Osteoblast (primary cell): ENCODE data around the gene BCL2L11. TPM values are rescaled to one million over a fixed set of nuclear protein-coding genes. Genes with fewer than 3 reads are reported as not detected.
"Not testable (repeated sequence)": the region's sequence is repeated elsewhere in the genome, so short reads cannot be mapped to it uniquely, and the experiment has no call there.

Experiments used
- DNase-seq: peaks from one replicate; pipeline ENCODE4 v3.0.0; 2011; ENCODE audit warnings: low spot score, mixed read lengths; ENCODE audit not compliant: insufficient read length; ENCODE audit errors: missing footprints
- H2AFZ ChIP-seq: 2 replicates; pipeline ENCODE4 v1.6.0; 2011; ENCODE audit warnings: mild to moderate bottlenecking, low read length
- H3K27ac ChIP-seq: 2 replicates; pipeline ENCODE4 v1.5.1; 2011; ENCODE audit warnings: mild to moderate bottlenecking, low read depth, low read length, moderate library complexity
- H3K27me3 ChIP-seq: 2 replicates; pipeline ENCODE4 v1.6.0; 2012; ENCODE audit warnings: mild to moderate bottlenecking, control low read depth, inconsistent platforms, low read length, moderate library complexity; ENCODE audit not compliant: insufficient read depth
- H3K36me3 ChIP-seq: 2 replicates; pipeline ENCODE4 v1.5.1; 2011; ENCODE audit warnings: mild to moderate bottlenecking, low read length, control low read depth, moderate library complexity; ENCODE audit not compliant: insufficient read depth
- H3K4me1 ChIP-seq: 2 replicates; pipeline ENCODE4 v1.5.1; 2011; ENCODE audit warnings: mild to moderate bottlenecking, low read length, control low read depth, moderate library complexity; ENCODE audit not compliant: insufficient read depth
- H3K4me2 ChIP-seq: 2 replicates; pipeline ENCODE4 v1.6.0; 2011; ENCODE audit warnings: mild to moderate bottlenecking, low read length; ENCODE audit not compliant: insufficient read depth
- H3K4me3 ChIP-seq: fragments of 200-600 bp; sonication (generic); 3 replicates; pipeline ENCODE4 v1.5.1; 2012; ENCODE audit warnings: mild to moderate bottlenecking, low read length, inconsistent platforms; ENCODE audit not compliant: insufficient read depth
- H3K79me2 ChIP-seq: 2 replicates; pipeline ENCODE4 v1.6.0; 2012; ENCODE audit warnings: mild to moderate bottlenecking, low read length, control low read depth, inconsistent platforms; ENCODE audit not compliant: insufficient read depth
- H3K9me3 ChIP-seq: 2 replicates; pipeline ENCODE4 v1.5.1; 2011; ENCODE audit warnings: low read depth, low read length, control low read depth
- H4K20me1 ChIP-seq: 2 replicates; pipeline ENCODE4 v1.6.0; 2012; ENCODE audit warnings: mild to moderate bottlenecking, low read length, control low read depth; ENCODE audit not compliant: insufficient read depth
- CTCF ChIP-seq: IDR thresholded peaks from 2 replicates; pipeline ENCODE4 v1.5.1; 2011; ENCODE audit warnings: mild to moderate bottlenecking, low read depth, low read length, moderate library complexity; ENCODE audit errors: extremely low read depth
- total RNA-seq: library from RNA; depleted of rRNA; stranded (reverse); fragments of >200 nt; gene quantifications from 2 replicates; pipeline ENCODE4 v1.2.3, GENCODE V29; 2012

The BCL2L11 gene
- total RNA-seq, result 8.0 and 11.5 TPM in 2 replicates

- Histone ChIP-seq H2AFZ (peak within 1 kb of the TSS; percentile 93), H3K4me3 (peak within 1 kb of the TSS; percentile 87), H3K36me3 (no peaks in the 10 kb centered on the region), H3K79me2 (no peaks in the 10 kb centered on the region), H3K4me1 (peaks cover 12% of the 10 kb centered on the region), H4K20me1 (no peaks in the 10 kb centered on the region), H3K9me3 (no peaks in the 10 kb centered on the region), H3K27me3 (peaks cover 35% of the 10 kb centered on the region), H3K27ac (no peak within 1 kb of the TSS), H3K4me2 (peak within 1 kb of the TSS; percentile 93)
- peak; percentile 99 for DNase-seq
- no peak for TF ChIP-seq CTCF
These were observed at the start of gene BCL2L11 for GRCh38 chr2:111120253-111121027. TSS of gene BCL2L11 (plus strand) at chr2:111120914. CDS start at chr2:111123746, 2,832 bp downstream.

- Histone ChIP-seq H3K4me3 (peak overlapping the region; percentile 8), H3K4me1 (peaks cover 18% of the 10 kb centered on the region), H3K36me3 (no peaks in the 10 kb centered on the region), H4K20me1 (peaks cover 3% of the 10 kb centered on the region), H3K79me2 (no peaks in the 10 kb centered on the region), H3K27me3 (peaks cover 34% of the 10 kb centered on the region), H3K27ac (peak overlapping the region; percentile 82), H2AFZ (peak overlapping the region; percentile 52), H3K4me2 (peak overlapping the region; percentile 56), H3K9me3 (peaks cover 6% of the 10 kb centered on the region)
- DNase-seq, result peak; percentile 65
- TF ChIP-seq CTCF, result no peak
These were observed 49.0 kb upstream of the BCL2L11 start for GRCh38 chr2:111071600-111072171.

- H3K27ac ChIP-seq, result peak overlapping the region; percentile 82
- H3K27me3 ChIP-seq, result peaks cover 34% of the 10 kb centered on the region
- H3K79me2 ChIP-seq, result no peaks in the 10 kb centered on the region
- peaks cover 3% of the 10 kb centered on the region for H4K20me1 ChIP-seq
- peaks cover 6% of the 10 kb centered on the region for H3K9me3 ChIP-seq
- H3K4me1 ChIP-seq, result peaks cover 18% of the 10 kb centered on the region
- H3K36me3 ChIP-seq, result no peaks in the 10 kb centered on the region
- H3K4me3 ChIP-seq, result no peak overlapping the region
- no peak overlapping the region for H2AFZ ChIP-seq
- DNase-seq, result peak; percentile 62
- peak overlapping the region; percentile 56 for H3K4me2 ChIP-seq
- no peak for TF ChIP-seq CTCF
These were observed 48.4 kb upstream of the BCL2L11 start for GRCh38 chr2:111072220-111072871.

- H3K4me2 ChIP-seq, H3K27ac ChIP-seq, H3K79me2 ChIP-seq, H3K36me3 ChIP-seq, H3K4me3 ChIP-seq, H4K20me1 ChIP-seq, DNase-seq, H3K9me3 ChIP-seq, H2AFZ ChIP-seq, H3K4me1 ChIP-seq: not testable (repeated sequence)
- peaks cover 40% of the 10 kb centered on the region for H3K27me3 ChIP-seq
These were observed 38.1 kb upstream of the BCL2L11 start for GRCh38 chr2:111082659-111083058.
